GM21515 (cell line): ENCODE data around the gene TMEM94.

Experiments used
- ATAC-seq: cut with Tn5 transposase; IDR thresholded peaks from one replicate; pipeline ENCODE4 v1.9.1; 2021; ENCODE audit not compliant: unreplicated experiment

TMEM94 gene

GRCh38 chr17:75494326-75494877 is 38.0 kb downstream of the TMEM94 start:
- no peak for ATAC-seq

- ATAC-seq: no peak
These were observed 39.6 kb downstream of the TMEM94 start for GRCh38 chr17:75496005-75496404.

- ATAC-seq: no peak
These were observed 41.7 kb downstream of the TMEM94 start for GRCh38 chr17:75498039-75498725.

DNA sequence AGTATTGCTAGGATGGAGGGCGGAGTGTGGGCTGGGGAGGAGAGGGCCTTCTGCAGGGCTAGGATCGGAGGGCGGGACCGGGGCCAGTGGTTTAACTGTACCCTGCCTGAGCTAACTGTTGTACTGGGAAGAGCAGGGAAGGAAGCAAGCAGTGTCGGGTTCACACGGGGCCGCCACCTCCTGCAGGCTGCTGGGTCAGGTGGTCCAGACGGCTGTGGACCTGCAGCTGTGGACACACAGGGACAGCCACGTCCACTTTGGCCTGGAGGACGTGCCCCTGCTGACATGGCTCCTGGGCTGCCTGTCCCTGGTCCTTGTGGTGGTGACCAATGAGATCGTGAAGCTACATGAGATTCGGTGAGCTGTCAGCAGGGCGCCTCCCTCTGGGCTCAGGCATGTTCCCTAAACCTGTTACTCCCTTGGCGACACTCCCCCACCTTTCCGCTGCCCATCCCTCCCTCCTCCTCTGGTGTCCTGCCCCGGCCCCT is 42.3 kb downstream of the TMEM94 start:
- no peak for ATAC-seq

GRCh38 chr17:75499313-75500022 is 43.0 kb downstream of the TMEM94 start:
- ATAC-seq: no peak

DNA sequence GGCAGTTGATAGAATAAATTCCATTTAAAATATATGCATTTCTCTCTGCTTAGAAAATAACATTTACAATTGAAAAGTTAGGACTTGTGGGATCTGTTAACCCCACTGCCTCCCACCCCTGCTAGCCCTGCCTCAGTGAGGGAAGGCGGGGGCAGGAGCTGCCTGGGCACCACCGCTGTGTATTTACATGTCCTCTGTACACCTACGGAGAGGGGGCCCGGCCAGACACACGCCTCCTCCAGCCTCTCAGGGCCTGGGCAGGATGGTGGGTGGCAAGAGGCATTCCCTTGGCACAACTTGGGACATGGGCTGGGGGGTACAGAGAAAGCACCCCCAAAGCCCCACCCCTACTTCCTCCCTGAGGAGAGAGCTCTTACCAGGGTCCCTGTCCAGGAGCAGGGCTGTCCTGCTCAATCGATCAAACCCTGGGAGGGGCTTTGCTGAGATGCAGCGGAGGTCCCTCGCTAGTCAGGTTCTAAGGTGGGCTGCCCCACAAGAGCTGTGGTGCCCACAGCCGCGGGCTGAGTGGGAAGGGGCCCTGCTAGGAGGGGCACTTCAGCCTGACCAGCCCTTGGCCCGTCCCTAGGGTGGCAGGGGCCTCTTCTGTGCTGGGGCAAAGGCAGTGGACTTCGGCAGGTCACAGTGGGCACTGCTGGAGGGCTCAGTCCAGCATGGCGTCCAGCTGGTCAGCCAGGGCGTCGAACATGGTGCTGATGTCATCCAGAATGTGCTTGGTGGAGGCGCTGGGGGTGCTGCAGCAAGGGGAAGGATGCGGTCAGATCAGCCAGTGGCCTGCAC is 44.2 kb downstream of the TMEM94 start:
- ATAC-seq: no peak

GRCh38 chr17:75501378-75502071 is 45.1 kb downstream of the TMEM94 start:
- ATAC-seq: no peak

DNA sequence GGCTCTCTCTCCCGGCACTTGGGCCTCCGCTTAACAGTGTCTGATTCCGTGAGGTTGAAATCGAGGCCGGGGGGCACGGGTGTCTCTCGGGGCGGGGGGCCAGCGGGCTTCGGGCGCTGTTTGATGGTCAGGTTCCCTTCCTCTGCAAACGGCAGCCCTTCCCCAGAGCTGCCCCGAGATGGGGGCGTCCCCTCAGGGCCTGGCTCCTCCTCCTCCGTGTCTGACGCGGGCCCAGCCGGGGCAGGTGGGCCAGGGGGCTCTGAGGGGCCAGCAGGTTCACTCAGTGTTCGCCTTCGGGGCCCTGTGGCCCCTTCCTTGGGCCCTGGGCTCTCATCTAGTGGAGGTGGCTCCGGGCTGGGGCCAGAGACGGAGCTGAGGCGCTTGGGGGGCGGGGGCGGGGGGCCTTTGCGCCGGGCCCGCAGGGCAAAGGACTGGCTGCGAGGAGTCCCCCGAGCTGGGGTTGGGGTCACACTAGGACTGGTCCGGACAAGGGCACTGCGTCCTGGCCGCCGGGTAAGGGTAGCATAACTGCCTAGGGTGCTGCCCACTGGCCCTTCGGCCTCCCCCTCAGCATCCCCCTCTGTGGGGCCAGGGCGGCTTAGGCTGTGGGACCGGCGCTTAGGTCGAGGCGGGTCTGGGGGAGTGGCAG is 45.8 kb downstream of the TMEM94 start:
- ATAC-seq: no peak

GRCh38 chr17:75502721-75503329 is 46.4 kb downstream of the TMEM94 start:
- no peak for ATAC-seq

GRCh38 chr17:75503337-75503950 is 47.0 kb downstream of the TMEM94 start:
- ATAC-seq: no peak

GRCh38 chr17:75503976-75504346 is 47.5 kb downstream of the TMEM94 start:
- ATAC-seq: no peak

DNA sequence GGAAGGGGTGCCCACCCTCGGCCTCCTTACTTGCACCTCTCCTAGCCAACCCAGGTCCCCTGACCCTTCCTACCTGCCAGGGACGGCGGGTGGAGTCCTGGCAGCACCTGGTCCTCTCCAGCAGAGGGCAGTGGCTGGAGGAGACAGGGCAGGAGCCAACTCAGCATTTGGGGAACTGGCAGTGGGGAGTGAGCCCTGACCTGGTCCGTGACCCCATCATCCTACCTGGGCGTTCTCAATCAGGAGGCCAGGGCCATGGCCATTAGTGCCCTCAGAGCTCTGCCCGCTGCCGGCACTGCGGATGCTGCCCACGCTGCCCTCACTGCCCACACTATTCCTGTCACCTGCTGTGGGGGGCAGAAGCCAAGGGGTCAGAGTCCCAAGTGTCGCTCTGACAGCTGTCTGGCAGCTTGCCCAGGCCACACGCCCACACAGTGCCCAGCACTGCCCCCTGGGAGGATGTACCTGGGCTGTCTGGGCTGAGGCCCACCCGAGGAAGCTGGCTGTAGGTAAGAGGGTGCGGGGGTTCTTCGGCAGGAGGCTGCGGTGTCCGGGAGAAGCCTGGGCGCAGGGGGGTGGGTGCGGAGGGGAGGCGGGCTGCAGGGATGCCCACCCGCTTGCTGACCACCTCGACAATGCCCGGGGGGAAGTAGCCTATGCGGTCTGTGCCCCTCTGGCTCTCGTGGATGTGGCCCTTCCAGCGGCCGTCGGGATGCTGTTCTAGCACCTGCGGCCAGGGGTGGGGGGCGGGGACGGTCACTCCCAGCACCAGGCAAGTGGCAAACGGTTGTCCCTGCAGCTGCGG is 48.1 kb downstream of the TMEM94 start:
- no peak for ATAC-seq

DNA sequence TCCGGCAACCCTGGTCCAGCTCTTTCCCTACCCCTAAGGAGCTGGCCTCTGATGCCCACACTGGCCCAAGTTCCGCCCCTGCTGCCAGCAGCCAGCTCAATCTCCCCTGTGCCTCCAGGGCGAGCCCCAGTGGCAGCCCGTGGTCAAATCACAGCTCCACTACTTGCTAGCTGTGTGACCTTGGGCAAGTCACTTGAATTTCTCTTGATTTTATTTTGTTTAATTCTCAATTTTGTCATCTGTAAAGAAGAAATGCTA is 48.6 kb downstream of the TMEM94 start:
- no peak for ATAC-seq

- no peak for ATAC-seq
These were observed 49.2 kb downstream of the TMEM94 start for GRCh38 chr17:75505640-75506039.

DNA sequence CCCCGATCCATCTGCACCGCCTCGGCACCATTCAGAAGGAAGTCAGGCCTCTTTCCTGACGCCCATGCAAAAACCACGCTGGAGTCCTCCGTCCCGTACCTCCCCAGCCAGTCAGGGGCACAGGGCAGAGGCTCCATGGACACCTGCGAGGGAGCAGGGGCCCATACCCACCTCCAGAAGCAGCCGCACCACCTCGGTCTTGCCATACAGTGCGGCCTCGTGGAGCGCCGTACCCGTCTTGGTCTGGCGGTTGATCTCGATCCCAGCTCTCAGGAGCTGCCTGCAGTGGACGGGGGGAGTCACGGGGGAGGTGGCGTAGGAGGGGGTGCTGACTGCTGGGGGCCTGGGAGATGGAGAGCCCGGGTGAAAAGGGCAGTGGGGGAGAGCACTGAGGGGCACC is 49.7 kb downstream of the TMEM94 start:
- no peak for ATAC-seq

- ATAC-seq: no peak
These were observed 50.5 kb downstream of the TMEM94 start for GRCh38 chr17:75506888-75507287.

DNA sequence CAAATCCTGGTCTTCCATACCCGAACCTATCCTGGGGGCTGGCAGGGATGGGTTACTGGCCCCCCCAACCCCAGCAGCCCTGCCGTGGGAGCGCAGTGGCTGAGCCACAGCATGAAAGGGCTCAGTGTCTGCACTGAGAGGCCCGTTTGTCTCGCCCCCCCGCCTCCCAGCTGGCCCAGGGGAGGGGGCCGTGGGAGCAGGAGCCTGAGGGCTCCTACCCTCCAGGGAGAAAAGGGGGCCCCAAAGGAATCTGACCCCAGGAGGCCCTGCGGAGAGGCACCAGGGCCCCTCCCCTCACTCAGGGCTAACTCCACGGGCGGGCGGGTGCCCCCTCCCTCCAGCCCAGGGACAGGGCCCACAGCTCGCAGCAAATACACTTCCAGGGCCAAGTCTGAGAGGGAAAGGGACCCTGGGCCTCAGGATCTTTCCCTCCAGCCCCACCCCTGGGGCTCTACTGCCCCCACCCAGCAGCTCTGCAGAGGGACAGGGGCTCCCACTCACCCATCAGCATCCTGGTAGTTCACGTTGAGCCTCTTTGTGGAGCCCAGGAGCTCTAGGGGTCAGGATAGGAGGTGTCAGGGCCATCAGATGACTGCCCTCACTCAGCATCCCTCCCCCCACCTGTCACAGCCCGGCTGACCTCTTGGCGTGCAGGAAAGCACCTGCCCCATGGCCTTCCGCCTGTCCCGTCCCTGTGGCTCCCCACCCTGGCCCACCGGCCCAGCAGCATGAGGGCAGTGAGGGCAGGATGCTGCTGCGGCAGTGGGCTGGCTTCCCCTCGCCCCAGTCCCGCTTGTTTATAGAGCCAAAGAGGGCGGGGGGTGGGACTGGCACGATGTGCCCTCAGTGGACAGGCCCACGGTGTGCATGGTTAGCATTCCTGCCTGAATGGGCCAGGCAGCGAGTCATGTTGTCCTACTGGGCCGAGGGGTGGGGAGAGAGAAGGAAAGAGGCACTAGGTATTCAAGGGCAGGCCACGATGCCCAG is 51.6 kb downstream of the TMEM94 start:
- ATAC-seq: no peak

DNA sequence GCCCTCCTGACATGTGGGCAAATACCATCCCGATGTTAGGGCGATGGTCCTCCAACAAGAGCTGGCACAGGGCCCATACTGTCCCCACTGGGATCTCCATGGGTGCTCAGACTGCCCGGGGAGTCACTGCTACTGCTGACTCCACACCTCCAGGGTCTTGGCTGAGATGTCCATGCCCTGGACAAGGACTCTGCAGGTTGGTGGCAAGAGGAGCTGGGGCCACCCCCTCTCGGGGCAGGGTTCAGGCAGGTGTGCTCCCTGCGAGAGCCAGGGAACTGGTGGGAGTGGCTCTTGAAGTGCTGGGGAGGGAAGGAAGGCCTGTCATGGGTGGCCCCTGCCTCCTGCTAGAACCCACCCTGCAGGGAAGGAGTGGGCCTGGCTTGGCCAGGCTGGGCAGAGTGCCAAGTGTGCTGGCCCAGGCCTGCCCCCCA is 52.5 kb downstream of the TMEM94 start:
- no peak for ATAC-seq
